CD4-positive, alpha-beta T cell treated with Interferon alpha-2 for 1 hour (primary cell): ENCODE data around the gene AFAP1.

ENCODE experiments used
- DNase-seq, 2 donors: peaks; one replicate each; pipeline ENCODE4 v3.0.0-alpha.2; 2020 to 2022

The AFAP1 gene

GRCh38 chr4:7710576-7711306 is 228.9 kb downstream of the AFAP1 start:
- DNase-seq = no peak

- DNase-seq = no peak
These were observed 229.5 kb downstream of the AFAP1 start for GRCh38 chr4:7710126-7710525.

GRCh38 chr4:7709431-7709830 is 230.2 kb downstream of the AFAP1 start:
- DNase-seq = no peak

GRCh38 chr4:7708981-7709380 is 230.7 kb downstream of the AFAP1 start:
- DNase-seq = no peak
